ENCODE results near the gene STEAP3.

The STEAP3 gene

GRCh38 chr2:119228136-119228535, 4.5 kb downstream of the STEAP3 start:
- no peak for DNase-seq

GRCh38 chr2:119228964-119229363, 5.3 kb downstream of the STEAP3 start:
- no peak for DNase-seq

- no peak for DNase-seq
Measured at GRCh38 chr2:119229716-119230115, 6.1 kb downstream of the STEAP3 start.

GRCh38 chr2:119230219-119231185, 6.9 kb downstream of the STEAP3 start:
- DNase-seq, result no peak

- peak; percentile 22 for DNase-seq
Measured at GRCh38 chr2:119231975-119232665, 8.5 kb downstream of the STEAP3 start.

- no peak for DNase-seq
Measured at GRCh38 chr2:119232666-119232993, 9.0 kb downstream of the STEAP3 start.

- DNase-seq, result no peak
Measured at GRCh38 chr2:119233326-119234020, 9.8 kb downstream of the STEAP3 start.

- DNase-seq, result no peak
Measured at GRCh38 chr2:119234021-119235019, 10.7 kb downstream of the STEAP3 start.

- no peak for DNase-seq
Measured at GRCh38 chr2:119236796-119237195, 13.2 kb downstream of the STEAP3 start.

GRCh38 chr2:119240311-119241204, 16.9 kb downstream of the STEAP3 start:
- no peak for DNase-seq

GRCh38 chr2:119241205-119241532, 17.5 kb downstream of the STEAP3 start:
- DNase-seq, result no peak

GRCh38 chr2:119242276-119243119, 18.9 kb downstream of the STEAP3 start:
- no peak for DNase-seq

GRCh38 chr2:119243621-119244020, 20.0 kb downstream of the STEAP3 start:
- DNase-seq, result no peak

GRCh38 chr2:119245076-119245840, 21.6 kb downstream of the STEAP3 start:
- DNase-seq, result no peak

GRCh38 chr2:119245841-119246230, 22.2 kb downstream of the STEAP3 start:
- DNase-seq, result no peak

GRCh38 chr2:119246884-119247843, 23.5 kb downstream of the STEAP3 start:
- no peak for DNase-seq

GRCh38 chr2:119247844-119248271, 24.2 kb downstream of the STEAP3 start:
- DNase-seq, result no peak

GRCh38 chr2:119248311-119248710, 24.7 kb downstream of the STEAP3 start:
- DNase-seq, result no peak

Data from stimulated activated CD4-positive, alpha-beta T cell treated with anti-CD3 and anti-CD28 coated beads, Interleukin-15, amount 100 ng/mL, for 24 hours (primary cell).